Cardiac muscle cell (in vitro differentiated cells and primary cell): ENCODE results near the gene RB1. TPM values are rescaled to one million over a fixed set of nuclear protein-coding genes. Genes with fewer than 3 reads are reported as not detected.
A peak's percentile ranks its signal among the peaks of the same experiment; 100 is the strongest.

Experiments
- DNase-seq, 2 donors: peaks; one replicate each; pipeline versions ENCODE4 v3.0.0 to v3.0.0-alpha.2; 2010 to 2017; ENCODE audit warnings: low read depth in 1 of 2, low spot score in 1 of 2
- H3K27ac ChIP-seq: fragments of 200-600 bp; sonication (generic); 2 replicates; pipeline ENCODE4 v1.5.1; 2016
- H3K27me3 ChIP-seq: fragments of 200-600 bp; sonication (generic); 2 replicates; pipeline ENCODE4 v1.6.0; 2016; ENCODE audit warnings: control low read depth
- H3K36me3 ChIP-seq: fragments of 200-600 bp; sonication (generic); 2 replicates; pipeline ENCODE4 v1.5.1; 2016; ENCODE audit warnings: control low read depth
- H3K4me1 ChIP-seq: fragments of 200-600 bp; sonication (generic); 2 replicates; pipeline ENCODE4 v1.8.1; 2017; ENCODE audit warnings: low read depth, mild to moderate bottlenecking, mixed run types
- H3K4me3 ChIP-seq: fragments of 200-600 bp; sonication (generic); 2 replicates; pipeline ENCODE4 v1.5.1; 2016; ENCODE audit warnings: mild to moderate bottlenecking
- H3K9me3 ChIP-seq: fragments of 200-600 bp; sonication (generic); 2 replicates; pipeline ENCODE4 v1.5.1; 2017; ENCODE audit warnings: low read depth, mild to moderate bottlenecking, control low read depth
- polyA plus RNA-seq: library from polyadenylated mRNA; unstranded; fragments of >200 nt; fragmentation: Nextera tagmentation; extraction: Ambion mirVana; gene quantifications from 2 replicates; pipeline ENCODE4 v1.2.1, GENCODE V29; 2016
- total RNA-seq: library from RNA; depleted of rRNA; stranded (reverse); fragments of >200 nt; gene quantifications from 2 replicates; pipeline ENCODE4 v1.2.3, GENCODE V29; 2016
- TF ChIP-seq, protein P1 (sequence below): IDR thresholded peaks from 2 replicates; pipeline ENCODE4 v1.5.1; 2012; ENCODE audit warnings: low read depth, mild to moderate bottlenecking, low read length

Gene RB1
- total RNA-seq (18.5 and 23.0 TPM in 2 replicates), polyA plus RNA-seq (23.6 and 33.9 TPM in 2 replicates)

DNA sequence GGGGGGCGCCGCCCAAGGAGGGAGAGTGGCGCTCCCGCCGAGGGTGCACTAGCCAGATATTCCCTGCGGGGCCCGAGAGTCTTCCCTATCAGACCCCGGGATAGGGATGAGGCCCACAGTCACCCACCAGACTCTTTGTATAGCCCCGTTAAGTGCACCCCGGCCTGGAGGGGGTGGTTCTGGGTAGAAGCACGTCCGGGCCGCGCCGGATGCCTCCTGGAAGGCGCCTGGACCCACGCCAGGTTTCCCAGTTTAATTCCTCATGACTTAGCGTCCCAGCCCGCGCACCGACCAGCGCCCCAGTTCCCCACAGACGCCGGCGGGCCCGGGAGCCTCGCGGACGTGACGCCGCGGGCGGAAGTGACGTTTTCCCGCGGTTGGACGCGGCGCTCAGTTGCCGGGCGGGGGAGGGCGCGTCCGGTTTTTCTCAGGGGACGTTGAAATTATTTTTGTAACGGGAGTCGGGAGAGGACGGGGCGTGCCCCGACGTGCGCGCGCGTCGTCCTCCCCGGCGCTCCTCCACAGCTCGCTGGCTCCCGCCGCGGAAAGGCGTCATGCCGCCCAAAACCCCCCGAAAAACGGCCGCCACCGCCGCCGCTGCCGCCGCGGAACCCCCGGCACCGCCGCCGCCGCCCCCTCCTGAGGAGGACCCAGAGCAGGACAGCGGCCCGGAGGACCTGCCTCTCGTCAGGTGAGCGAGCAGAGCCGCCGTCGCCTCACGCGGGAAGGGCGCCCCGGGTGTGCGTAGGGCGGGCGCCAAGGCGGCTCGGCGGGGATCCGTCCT is at the start of gene RB1:
TSS of gene RB1 (plus strand) at position 393 of the 784 bp plus-strand sequence. CDS start at position 555, 162 bp downstream.
- peaks cover 8% of the 10 kb centered on the region for H3K4me1 ChIP-seq
- no peaks in the 10 kb centered on the region for H3K9me3 ChIP-seq
- peaks cover 4% of the 10 kb centered on the region for H3K36me3 ChIP-seq
- peak within 1 kb of the TSS; percentile 97 for H3K27ac ChIP-seq
- no peaks in the 10 kb centered on the region for H3K27me3 ChIP-seq
- peak; percentile 94 to 96 for DNase-seq
- peak within 1 kb of the TSS; percentile 97 for H3K4me3 ChIP-seq
- TF ChIP-seq, protein P1, sequence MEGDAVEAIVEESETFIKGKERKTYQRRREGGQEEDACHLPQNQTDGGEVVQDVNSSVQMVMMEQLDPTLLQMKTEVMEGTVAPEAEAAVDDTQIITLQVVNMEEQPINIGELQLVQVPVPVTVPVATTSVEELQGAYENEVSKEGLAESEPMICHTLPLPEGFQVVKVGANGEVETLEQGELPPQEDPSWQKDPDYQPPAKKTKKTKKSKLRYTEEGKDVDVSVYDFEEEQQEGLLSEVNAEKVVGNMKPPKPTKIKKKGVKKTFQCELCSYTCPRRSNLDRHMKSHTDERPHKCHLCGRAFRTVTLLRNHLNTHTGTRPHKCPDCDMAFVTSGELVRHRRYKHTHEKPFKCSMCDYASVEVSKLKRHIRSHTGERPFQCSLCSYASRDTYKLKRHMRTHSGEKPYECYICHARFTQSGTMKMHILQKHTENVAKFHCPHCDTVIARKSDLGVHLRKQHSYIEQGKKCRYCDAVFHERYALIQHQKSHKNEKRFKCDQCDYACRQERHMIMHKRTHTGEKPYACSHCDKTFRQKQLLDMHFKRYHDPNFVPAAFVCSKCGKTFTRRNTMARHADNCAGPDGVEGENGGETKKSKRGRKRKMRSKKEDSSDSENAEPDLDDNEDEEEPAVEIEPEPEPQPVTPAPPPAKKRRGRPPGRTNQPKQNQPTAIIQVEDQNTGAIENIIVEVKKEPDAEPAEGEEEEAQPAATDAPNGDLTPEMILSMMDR = no peak

DNA sequence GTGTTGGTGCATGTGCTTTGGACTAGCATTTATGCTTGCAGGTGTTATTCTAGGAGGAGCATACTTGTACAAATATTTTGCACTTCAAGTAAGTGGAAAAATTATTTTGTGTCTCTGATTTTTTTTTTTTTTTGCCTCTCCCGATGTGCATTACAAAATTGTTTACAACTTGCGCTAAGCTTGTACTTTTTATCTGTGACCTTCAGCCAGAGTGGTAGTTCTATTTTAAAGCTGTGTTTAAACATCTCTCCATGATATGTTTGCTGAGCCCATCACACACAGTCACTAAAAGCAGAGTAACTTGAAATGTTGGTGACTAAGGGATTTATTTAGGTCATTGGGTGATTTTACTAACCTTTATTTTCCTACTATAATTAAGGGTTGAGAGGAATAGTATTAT is 49.7 kb upstream of the RB1 start:
- Histone ChIP-seq H3K9me3 (no peaks in the 10 kb centered on the region), H3K4me1 (peaks cover 6% of the 10 kb centered on the region), H3K27ac (peak overlapping the region; percentile 36), H3K36me3 (peaks cover 50% of the 10 kb centered on the region), H3K27me3 (no peaks in the 10 kb centered on the region), H3K4me3 (no peak overlapping the region)
- DNase-seq = no peak
- TF ChIP-seq, protein P1 = no peak

DNA sequence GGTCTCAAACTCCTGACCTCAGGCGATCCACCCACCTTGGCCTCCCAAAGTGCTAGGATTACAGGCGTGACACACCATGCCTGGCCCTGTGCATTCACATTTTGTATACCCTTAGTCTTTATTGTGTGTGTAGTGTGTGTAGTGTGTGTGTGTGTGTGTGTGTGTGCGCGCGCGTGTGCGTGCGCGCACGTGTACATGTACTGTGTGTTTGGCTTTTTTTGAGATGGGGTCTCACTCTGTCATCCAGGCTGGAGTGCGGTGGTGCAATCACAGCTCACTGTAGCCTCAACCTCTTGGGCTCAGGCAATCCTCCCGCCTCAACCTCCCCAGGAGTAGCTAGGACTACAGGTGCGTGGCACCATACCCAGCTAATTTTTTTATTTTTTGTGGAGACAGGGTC is 48.5 kb upstream of the RB1 start:
- no peaks in the 10 kb centered on the region for H3K9me3 ChIP-seq
- no peaks in the 10 kb centered on the region for H3K27me3 ChIP-seq
- peaks cover 6% of the 10 kb centered on the region for H3K4me1 ChIP-seq
- H3K4me3 ChIP-seq = no peak overlapping the region
- no peak overlapping the region for H3K27ac ChIP-seq
- TF ChIP-seq, protein P1 = no peak
- H3K36me3 ChIP-seq = peaks cover 58% of the 10 kb centered on the region
- DNase-seq = no peak

DNA sequence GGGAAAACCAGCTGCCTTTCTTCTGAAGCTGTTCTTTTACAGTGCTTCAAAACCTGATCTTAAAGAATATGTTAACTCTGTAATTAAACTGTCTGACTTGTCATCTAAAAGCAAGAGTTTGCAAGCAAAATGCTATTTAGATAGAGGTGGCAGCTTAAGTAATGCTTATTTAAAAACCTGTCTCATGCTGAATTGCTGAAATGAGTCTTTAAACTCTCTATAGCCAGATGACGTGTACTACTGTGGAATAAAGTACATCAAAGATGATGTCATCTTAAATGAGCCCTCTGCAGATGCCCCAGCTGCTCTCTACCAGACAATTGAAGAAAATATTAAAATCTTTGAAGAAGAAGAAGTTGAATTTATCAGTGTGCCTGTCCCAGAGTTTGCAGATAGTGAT is 47.6 kb upstream of the RB1 start:
- Histone ChIP-seq H3K27me3 (no peaks in the 10 kb centered on the region), H3K36me3 (peaks cover 63% of the 10 kb centered on the region), H3K4me1 (peaks cover 6% of the 10 kb centered on the region), H3K9me3 (no peaks in the 10 kb centered on the region), H3K27ac (no peak overlapping the region), H3K4me3 (no peak overlapping the region)
- TF ChIP-seq, protein P1 = no peak
- DNase-seq = no peak

DNA sequence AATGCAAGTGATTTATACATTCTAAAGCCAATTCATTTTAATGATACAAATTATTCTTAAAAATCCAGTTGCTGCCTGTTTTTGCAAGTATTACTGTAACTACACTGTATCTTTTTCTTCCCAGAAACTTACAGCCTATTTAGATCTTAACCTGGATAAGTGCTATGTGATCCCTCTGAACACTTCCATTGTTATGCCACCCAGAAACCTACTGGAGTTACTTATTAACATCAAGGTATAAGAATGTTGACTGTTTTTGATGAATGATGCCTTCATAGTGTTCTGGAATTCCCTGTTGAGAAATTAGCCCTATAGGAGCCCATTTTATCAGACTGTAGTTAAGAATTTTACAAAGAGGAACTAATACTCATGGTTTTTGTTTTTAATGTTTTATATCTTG is 45.5 kb upstream of the RB1 start:
- no peak for DNase-seq
- peaks cover 83% of the 10 kb centered on the region for H3K36me3 ChIP-seq
- H3K4me3 ChIP-seq = no peak overlapping the region
- H3K4me1 ChIP-seq = peaks cover 6% of the 10 kb centered on the region
- TF ChIP-seq, protein P1 = no peak
- H3K27ac ChIP-seq = no peak overlapping the region
- H3K27me3 ChIP-seq = no peaks in the 10 kb centered on the region
- no peaks in the 10 kb centered on the region for H3K9me3 ChIP-seq
